H9 (cell line): Measurements from ENCODE around the gene SMCO3. TPM values are rescaled to one million over a fixed set of nuclear protein-coding genes. Genes with fewer than 3 reads are reported as not detected.

Source experiments
- DNase-seq: peaks from one replicate; pipeline ENCODE4 v3.0.0-alpha.2; 2017
- H2AFZ ChIP-seq: one replicate; pipeline ENCODE4 v1.6.1; 2013; ENCODE audit warnings: mild to moderate bottlenecking, low read length, control low read depth, moderate library complexity
- H2AK5ac ChIP-seq: 2 replicates; pipeline ENCODE4 v1.6.1; 2013; ENCODE audit warnings: low read length, control low read depth, mixed read lengths; ENCODE audit not compliant: insufficient read length
- H2BK120ac ChIP-seq: one replicate; pipeline ENCODE4 v1.6.1; 2013; ENCODE audit warnings: low read depth, mild to moderate bottlenecking, low read length, control low read depth, inconsistent platforms; ENCODE audit not compliant: poor library complexity, severe bottlenecking
- H2BK12ac ChIP-seq: 2 replicates; pipeline ENCODE4 v1.6.1; 2013; ENCODE audit warnings: low read length, control low read depth, mixed read lengths, low read depth; ENCODE audit not compliant: insufficient read length
- H2BK15ac ChIP-seq: 2 replicates; pipeline ENCODE4 v1.6.1; 2013; ENCODE audit warnings: low read depth, low read length, control low read depth
- H2BK20ac ChIP-seq: one replicate; pipeline ENCODE4 v1.6.1; 2013; ENCODE audit warnings: low read depth, mild to moderate bottlenecking, low read length, control low read depth, inconsistent platforms; ENCODE audit not compliant: poor library complexity, severe bottlenecking
- H2BK5ac ChIP-seq: 2 replicates; pipeline ENCODE4 v1.6.1; 2013; ENCODE audit warnings: low read length, control low read depth, mixed read lengths; ENCODE audit not compliant: insufficient read length
- H3K14ac ChIP-seq: 2 replicates; pipeline ENCODE4 v1.6.1; 2013; ENCODE audit warnings: low read length, control low read depth; ENCODE audit not compliant: insufficient read depth
- H3K18ac ChIP-seq: 2 replicates; pipeline ENCODE4 v1.6.1; 2013; ENCODE audit warnings: low read depth, mild to moderate bottlenecking, mixed read lengths, low read length, control low read depth; ENCODE audit not compliant: insufficient read length
- H3K23ac ChIP-seq: 2 replicates; pipeline ENCODE4 v1.6.1; 2013; ENCODE audit warnings: low read length, control low read depth, mixed read lengths, low read depth; ENCODE audit not compliant: insufficient read length
- H3K23me2 ChIP-seq: 2 replicates; pipeline ENCODE4 v1.6.1; 2013; ENCODE audit warnings: low read depth, mild to moderate bottlenecking, mixed read lengths, low read length, control low read depth; ENCODE audit not compliant: insufficient read length, poor library complexity, severe bottlenecking
- H3K27ac ChIP-seq: 2 replicates; pipeline ENCODE4 v1.5.1; 2013; ENCODE audit warnings: low read length, control low read depth, mixed read lengths, low read depth; ENCODE audit not compliant: insufficient read length
- H3K27me3 ChIP-seq: 2 replicates; pipeline ENCODE4 v1.6.1; 2013; ENCODE audit warnings: low read length, control low read depth, inconsistent platforms; ENCODE audit not compliant: insufficient read depth
- H3K4ac ChIP-seq: 2 replicates; pipeline ENCODE4 v1.6.1; 2013; ENCODE audit warnings: low read depth, mild to moderate bottlenecking, control low read depth, inconsistent platforms, low read length, moderate library complexity
- H3K4me1 ChIP-seq: 2 replicates; pipeline ENCODE4 v1.6.1; 2013; ENCODE audit warnings: low read length, control low read depth, inconsistent platforms; ENCODE audit not compliant: insufficient read depth
- H3K4me2 ChIP-seq: 2 replicates; pipeline ENCODE4 v1.6.1; 2013; ENCODE audit warnings: low read length, control low read depth, mixed read lengths; ENCODE audit not compliant: insufficient read length, insufficient read depth
- H3K56ac ChIP-seq: 2 replicates; pipeline ENCODE4 v1.6.1; 2013; ENCODE audit warnings: low read depth, mild to moderate bottlenecking, mixed read lengths, low read length, control low read depth; ENCODE audit not compliant: insufficient read length
- H3K79me1 ChIP-seq: 2 replicates; pipeline ENCODE4 v1.6.1; 2013; ENCODE audit warnings: low read depth, mild to moderate bottlenecking, moderate library complexity, low read length, control low read depth, inconsistent platforms; ENCODE audit not compliant: insufficient read depth, poor library complexity, severe bottlenecking
- H3K79me2 ChIP-seq: 2 replicates; pipeline ENCODE4 v1.6.1; 2013; ENCODE audit warnings: low read length, control low read depth, inconsistent platforms; ENCODE audit not compliant: insufficient read depth
- H3K9ac ChIP-seq: 2 replicates; pipeline ENCODE4 v1.6.1; 2013; ENCODE audit warnings: low read length, control low read depth, mixed read lengths; ENCODE audit not compliant: insufficient read length; ENCODE audit errors: extremely low read depth
- H3K9me3 ChIP-seq: one replicate; pipeline ENCODE4 v1.6.1; 2013; ENCODE audit warnings: low read depth, low read length, inconsistent platforms; ENCODE audit not compliant: control insufficient read depth
- H3T11ph ChIP-seq: one replicate; pipeline ENCODE4 v1.6.1; 2013; ENCODE audit warnings: mild to moderate bottlenecking, low read length, control low read depth, inconsistent platforms
- H4K20me1 ChIP-seq: one replicate; pipeline ENCODE4 v1.6.1; 2013; ENCODE audit not compliant: control insufficient read depth, insufficient read length, insufficient read depth
- H4K5ac ChIP-seq: 2 replicates; pipeline ENCODE4 v1.6.1; 2013; ENCODE audit warnings: low read depth, mild to moderate bottlenecking, mixed read lengths, low read length, control low read depth; ENCODE audit not compliant: insufficient read length
- H4K8ac ChIP-seq: replicated peaks from 2 replicates; pipeline ENCODE4 v1.6.1; 2013; ENCODE audit warnings: low read length, control low read depth, mixed read lengths, low read depth; ENCODE audit not compliant: insufficient read length
- H4K91ac ChIP-seq: 2 replicates; pipeline ENCODE4 v1.6.1; 2013; ENCODE audit warnings: low read depth, mild to moderate bottlenecking, moderate library complexity, mixed read lengths, low read length, control low read depth; ENCODE audit not compliant: insufficient read length
- H3K27ac Mint-ChIP-seq, 3 experiments: 2 replicates in 2 of 3; 3 replicates in 1 of 3; pipeline ENCODE4 v1.8.0; 2020 to 2021; ENCODE audit warnings: mixed read lengths in 3 of 3, mild to moderate bottlenecking in 1 of 3, moderate library complexity in 1 of 3
- H3K27me3 Mint-ChIP-seq: 2 replicates; pipeline ENCODE4 v1.8.0; 2021; ENCODE audit warnings: low read depth, mild to moderate bottlenecking, moderate library complexity, mixed read lengths
- H3K36me3 Mint-ChIP-seq, 3 experiments: 2 replicates in 2 of 3; 3 replicates in 1 of 3; pipeline ENCODE4 v1.8.0; 2020 to 2021; ENCODE audit warnings: low read depth in 3 of 3, mixed read lengths in 3 of 3; ENCODE audit not compliant: insufficient read depth in 1 of 3
- H3K4me1 Mint-ChIP-seq, 2 experiments: 2 replicates each; pipeline ENCODE4 v1.8.0; 2020; ENCODE audit warnings: mixed read lengths in 2 of 2
- H3K4me3 Mint-ChIP-seq, 2 experiments: 2 replicates in 1 of 2; 3 replicates in 1 of 2; pipeline ENCODE4 v1.8.0; 2020 to 2021; ENCODE audit warnings: mild to moderate bottlenecking in 2 of 2, mixed read lengths in 2 of 2, moderate library complexity in 1 of 2
- H3K9me3 Mint-ChIP-seq, 2 experiments: 2 replicates in 1 of 2; 3 replicates in 1 of 2; pipeline ENCODE4 v1.8.0; 2020; ENCODE audit warnings: mild to moderate bottlenecking in 2 of 2, mixed read lengths in 2 of 2, moderate library complexity in 1 of 2
- WGBS: extraction: QIAGEN DNeasy Blood & Tissue Kit; methylation state at CpG from one replicate; pipeline ENCODE4 v1.1.7; 2013; ENCODE audit warnings: missing lambda C conversion rate, low lambda C conversion rate, mixed read lengths; ENCODE audit not compliant: insufficient read length; ENCODE audit errors: extremely low coverage; 5-methylcytosine and 5-hydroxymethylcytosine counted together
- total RNA-seq: library from RNA; stranded (reverse); gene quantifications from 2 replicates; pipeline ENCODE4 v1.2.1, GENCODE V29; 2021
- TF ChIP-seq, protein P1 (sequence below): fragments of 200-600 bp; sonication (generic); conservative IDR thresholded peaks from 3 replicates; pipeline ENCODE4 v1.8.0; 2021; ENCODE audit warnings: antibody characterized with exemption, mild to moderate bottlenecking

Gene SMCO3
- total RNA-seq, 1 experiment from 2014 or later, result not detected

DNA sequence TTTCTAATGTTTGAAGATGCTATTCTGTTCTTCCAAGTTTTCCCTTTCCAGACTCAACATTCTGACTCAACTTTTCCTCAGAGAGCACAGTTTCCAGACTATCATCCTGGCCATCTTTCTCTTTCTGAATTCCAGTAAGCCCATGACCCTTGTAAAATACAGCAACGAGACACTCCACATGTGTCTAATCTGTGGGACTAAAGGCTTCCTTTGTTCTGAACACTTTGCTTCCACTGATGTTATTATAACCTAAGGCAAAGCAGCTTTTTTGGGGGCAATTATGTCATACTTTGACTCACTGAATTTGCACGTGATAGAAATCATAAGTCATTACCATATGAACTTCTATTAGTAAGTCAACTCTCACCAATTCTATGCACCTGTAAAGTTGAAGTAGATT, 35.7 kb upstream of the SMCO3 start:
- Mint-ChIP-seq H3K4me1 (peaks cover 18 to 20% of the 10 kb centered on the region in 2 experiments), H3K9me3 (no peaks in the 10 kb centered on the region), H3K36me3 (no peaks in the 10 kb centered on the region), H3K27me3 (no peaks in the 10 kb centered on the region), H3K4me3 (no peak overlapping the region), H3K27ac (no peak overlapping the region)
- Histone ChIP-seq H2BK20ac (no peak overlapping the region), H2BK5ac (no peak overlapping the region), H3K4me1 (peaks cover 2% of the 10 kb centered on the region; the same call in 1 of the 2 replicates), H3K9ac (no peak overlapping the region), H3K79me2 (no peaks in the 10 kb centered on the region), H4K5ac (no peak overlapping the region), H3K4ac (no peak overlapping the region), H3K56ac (no peak overlapping the region), H3K9me3 (no peaks in the 10 kb centered on the region), H3K4me2 (no peak overlapping the region), H4K8ac (no peak overlapping the region), H3K79me1 (no peaks in the 10 kb centered on the region), H3K18ac (no peak overlapping the region), H3K23me2 (no peaks in the 10 kb centered on the region), H3T11ph (no peak overlapping the region), H2AFZ (no peak overlapping the region), H3K27me3 (no peaks in the 10 kb centered on the region; the same call in 1 of the 2 replicates), H4K91ac (no peak overlapping the region), H3K27ac (no peak overlapping the region), H2BK120ac (no peak overlapping the region), H2AK5ac (no peak overlapping the region), H3K14ac (no peak overlapping the region), H2BK12ac (no peak overlapping the region), H2BK15ac (no peak overlapping the region), H3K23ac (no peak overlapping the region), H4K20me1 (no peaks in the 10 kb centered on the region)
- TF ChIP-seq, protein P1, sequence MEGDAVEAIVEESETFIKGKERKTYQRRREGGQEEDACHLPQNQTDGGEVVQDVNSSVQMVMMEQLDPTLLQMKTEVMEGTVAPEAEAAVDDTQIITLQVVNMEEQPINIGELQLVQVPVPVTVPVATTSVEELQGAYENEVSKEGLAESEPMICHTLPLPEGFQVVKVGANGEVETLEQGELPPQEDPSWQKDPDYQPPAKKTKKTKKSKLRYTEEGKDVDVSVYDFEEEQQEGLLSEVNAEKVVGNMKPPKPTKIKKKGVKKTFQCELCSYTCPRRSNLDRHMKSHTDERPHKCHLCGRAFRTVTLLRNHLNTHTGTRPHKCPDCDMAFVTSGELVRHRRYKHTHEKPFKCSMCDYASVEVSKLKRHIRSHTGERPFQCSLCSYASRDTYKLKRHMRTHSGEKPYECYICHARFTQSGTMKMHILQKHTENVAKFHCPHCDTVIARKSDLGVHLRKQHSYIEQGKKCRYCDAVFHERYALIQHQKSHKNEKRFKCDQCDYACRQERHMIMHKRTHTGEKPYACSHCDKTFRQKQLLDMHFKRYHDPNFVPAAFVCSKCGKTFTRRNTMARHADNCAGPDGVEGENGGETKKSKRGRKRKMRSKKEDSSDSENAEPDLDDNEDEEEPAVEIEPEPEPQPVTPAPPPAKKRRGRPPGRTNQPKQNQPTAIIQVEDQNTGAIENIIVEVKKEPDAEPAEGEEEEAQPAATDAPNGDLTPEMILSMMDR, result no peak
- DNase-seq, result no peak
- WGBS, result no CpG with 5 or more reads among the region's 2 CpGs
